Cardiac fibroblast (primary cell): Measurements from ENCODE around the gene GPR17.

Experiments used
- DNase-seq, 2 donors: peaks; one replicate each; pipeline versions ENCODE4 v3.0.0 to v3.0.0-alpha.2; 2010; ENCODE audit warnings: low read depth in 2 of 2
- H3K4me3 ChIP-seq, 2 donors: replicated peaks in 1 of 2; 1 replicate in 1 of 2; 2 replicates in 1 of 2; pipeline ENCODE4 v1.5.1; 2011; ENCODE audit warnings: low read depth in 2 of 2, low read length in 2 of 2, mild to moderate bottlenecking in 2 of 2, moderate library complexity in 1 of 2
- CTCF ChIP-seq: IDR thresholded peaks from one replicate; pipeline ENCODE4 v1.5.1; 2011; ENCODE audit warnings: low read depth, mild to moderate bottlenecking, low read length, inconsistent platforms

The GPR17 gene

GRCh38 chr2:127649100-127649611, 3.2 kb downstream of the GPR17 start:
- no peak for TF ChIP-seq CTCF
- no peak overlapping the region for H3K4me3 ChIP-seq
- DNase-seq = no peak

- no peak overlapping the region for H3K4me3 ChIP-seq
- TF ChIP-seq CTCF = peak; percentile 83
- DNase-seq = peak; percentile 88 to 90
Measured at GRCh38 chr2:127649684-127650040, 3.7 kb downstream of the GPR17 start.

DNA sequence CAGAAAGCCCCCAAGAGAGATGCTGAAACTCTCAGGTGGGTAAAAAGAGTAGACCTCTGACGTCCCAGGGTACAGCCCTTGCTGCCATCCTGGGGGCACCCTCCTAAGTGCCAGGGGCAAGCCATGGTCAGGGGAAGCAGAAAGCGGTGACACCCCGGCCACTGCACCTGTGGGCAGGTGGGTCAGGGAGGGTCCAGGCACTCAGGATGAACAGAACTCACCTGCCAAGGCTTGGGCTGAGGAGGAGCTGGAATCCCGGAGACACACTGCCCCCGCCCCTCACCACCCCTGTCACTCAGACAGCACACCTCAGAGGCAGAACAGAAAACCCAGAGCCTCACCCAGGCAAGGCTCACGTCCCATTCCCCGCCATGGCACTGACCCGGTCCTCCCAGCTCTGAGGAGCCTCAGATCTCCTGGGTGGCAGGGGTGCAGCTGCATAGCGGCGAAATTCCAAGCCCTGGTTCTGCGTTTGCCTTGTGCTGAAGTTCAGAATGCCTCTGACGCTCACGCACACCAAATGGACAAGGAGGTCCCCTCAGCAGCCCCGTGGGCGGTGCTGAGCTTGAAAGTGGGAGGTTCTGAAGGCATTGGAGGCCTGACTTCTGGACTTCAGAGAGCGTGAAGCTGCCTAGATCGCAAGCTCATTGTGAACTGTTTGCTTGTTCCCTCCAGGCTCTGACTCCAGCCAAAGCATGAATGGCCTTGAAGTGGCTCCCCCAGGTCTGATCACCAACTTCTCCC, 4.3 kb downstream of the GPR17 start:
- no peak overlapping the region for H3K4me3 ChIP-seq
- no peak for DNase-seq
- TF ChIP-seq CTCF = no peak

DNA sequence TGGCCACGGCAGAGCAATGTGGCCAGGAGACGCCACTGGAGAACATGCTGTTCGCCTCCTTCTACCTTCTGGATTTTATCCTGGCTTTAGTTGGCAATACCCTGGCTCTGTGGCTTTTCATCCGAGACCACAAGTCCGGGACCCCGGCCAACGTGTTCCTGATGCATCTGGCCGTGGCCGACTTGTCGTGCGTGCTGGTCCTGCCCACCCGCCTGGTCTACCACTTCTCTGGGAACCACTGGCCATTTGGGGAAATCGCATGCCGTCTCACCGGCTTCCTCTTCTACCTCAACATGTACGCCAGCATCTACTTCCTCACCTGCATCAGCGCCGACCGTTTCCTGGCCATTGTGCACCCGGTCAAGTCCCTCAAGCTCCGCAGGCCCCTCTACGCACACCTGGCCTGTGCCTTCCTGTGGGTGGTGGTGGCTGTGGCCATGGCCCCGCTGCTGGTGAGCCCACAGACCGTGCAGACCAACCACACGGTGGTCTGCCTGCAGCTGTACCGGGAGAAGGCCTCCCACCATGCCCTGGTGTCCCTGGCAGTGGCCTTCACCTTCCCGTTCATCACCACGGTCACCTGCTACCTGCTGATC, 4.9 kb downstream of the GPR17 start:
- TF ChIP-seq CTCF = no peak
- DNase-seq = no peak
- no peak overlapping the region for H3K4me3 ChIP-seq

DNA sequence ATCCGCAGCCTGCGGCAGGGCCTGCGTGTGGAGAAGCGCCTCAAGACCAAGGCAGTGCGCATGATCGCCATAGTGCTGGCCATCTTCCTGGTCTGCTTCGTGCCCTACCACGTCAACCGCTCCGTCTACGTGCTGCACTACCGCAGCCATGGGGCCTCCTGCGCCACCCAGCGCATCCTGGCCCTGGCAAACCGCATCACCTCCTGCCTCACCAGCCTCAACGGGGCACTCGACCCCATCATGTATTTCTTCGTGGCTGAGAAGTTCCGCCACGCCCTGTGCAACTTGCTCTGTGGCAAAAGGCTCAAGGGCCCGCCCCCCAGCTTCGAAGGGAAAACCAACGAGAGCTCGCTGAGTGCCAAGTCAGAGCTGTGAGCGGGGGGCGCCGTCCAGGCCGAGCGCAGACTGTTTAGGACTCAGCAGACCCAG, 5.4 kb downstream of the GPR17 start:
- no peak for DNase-seq
- TF ChIP-seq CTCF = no peak
- no peak overlapping the region for H3K4me3 ChIP-seq

DNA sequence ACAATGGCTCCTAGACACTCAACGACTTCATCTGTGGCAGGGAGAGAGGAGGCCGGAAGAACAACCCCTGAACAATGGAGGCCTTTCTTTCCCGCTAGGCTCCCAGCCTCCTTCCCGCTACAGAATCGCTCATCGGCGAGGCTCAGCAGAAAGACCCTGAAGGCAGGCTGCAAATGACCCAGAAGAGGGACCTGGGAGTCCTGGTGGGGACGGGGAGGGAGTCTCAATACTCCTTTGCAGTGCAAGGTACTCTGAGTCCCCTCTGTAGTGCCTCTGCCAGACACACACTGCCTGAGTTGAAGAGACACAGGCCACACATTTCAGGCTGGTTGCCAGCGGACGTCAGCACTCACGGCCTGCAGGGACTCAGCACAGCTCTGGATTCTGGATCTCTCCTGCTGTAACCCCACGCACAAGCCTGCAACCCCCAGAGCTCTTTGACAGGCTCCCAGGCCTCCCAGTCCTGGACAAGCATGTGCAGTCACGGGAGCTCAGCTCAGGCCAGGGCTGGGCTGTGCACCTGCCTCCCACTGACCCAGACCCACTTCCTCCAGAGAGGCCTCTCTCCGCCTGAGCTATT, 6.1 kb downstream of the GPR17 start:
- TF ChIP-seq CTCF = no peak
- DNase-seq = peak in 1 of 2 donors; percentile 75
- H3K4me3 ChIP-seq = no peak overlapping the region
